Neural progenitor cell (in vitro differentiated cells): ENCODE measurements around the gene CLINT1. TPM values are rescaled to one million over a fixed set of nuclear protein-coding genes. Genes with fewer than 3 reads are reported as not detected.

Experiments used
- DNase-seq: peaks from one replicate; pipeline ENCODE4 v3.0.0-alpha.2; 2016; ENCODE audit warnings: low spot score
- H2AFZ ChIP-seq: fragments of 200-600 bp; sonication (generic); replicated peaks from 2 replicates; pipeline ENCODE4 v1.6.1; 2016; ENCODE audit warnings: antibody characterized with exemption
- H3F3A ChIP-seq: fragments of 200-600 bp; sonication (generic); 2 replicates; pipeline ENCODE4 v1.6.1; 2016; ENCODE audit warnings: antibody characterized with exemption, low read depth
- H3K27ac ChIP-seq: fragments of 200-600 bp; sonication (generic); 2 replicates; pipeline ENCODE4 v1.5.1; 2016; ENCODE audit warnings: mild to moderate bottlenecking
- H3K27me3 ChIP-seq: fragments of 200-600 bp; sonication (generic); 2 replicates; pipeline ENCODE4 v1.6.1; 2016; ENCODE audit warnings: mild to moderate bottlenecking, moderate library complexity
- H3K36me3 ChIP-seq: fragments of 200-600 bp; sonication (generic); 2 replicates; pipeline ENCODE4 v1.5.1; 2016
- H3K4me1 ChIP-seq: fragments of 200-600 bp; sonication (generic); 2 replicates; pipeline ENCODE4 v1.6.1; 2016; ENCODE audit warnings: mixed run types
- H3K4me2 ChIP-seq: fragments of 200-600 bp; sonication (generic); 2 replicates; pipeline ENCODE4 v1.6.1; 2016
- H3K4me3 ChIP-seq: fragments of 200-600 bp; sonication (generic); 2 replicates; pipeline ENCODE4 v1.5.1; 2016
- H3K79me2 ChIP-seq: fragments of 200-600 bp; sonication (generic); 2 replicates; pipeline ENCODE4 v1.6.1; 2016; ENCODE audit warnings: low read depth
- H3K9ac ChIP-seq: fragments of 200-600 bp; sonication (generic); 2 replicates; pipeline ENCODE4 v1.6.1; 2016
- H3K9me3 ChIP-seq: fragments of 200-600 bp; sonication (generic); 2 replicates; pipeline ENCODE4 v1.5.1; 2016; ENCODE audit warnings: low read depth
- H4K20me1 ChIP-seq: fragments of 200-600 bp; sonication (generic); 2 replicates; pipeline ENCODE4 v1.6.1; 2016; ENCODE audit warnings: low read depth
- H3K27ac Mint-ChIP-seq: 3 replicates; pipeline ENCODE4 v1.8.0; 2021; ENCODE audit warnings: mixed read lengths
- H3K27me3 Mint-ChIP-seq: 2 replicates; pipeline ENCODE4 v1.8.0; 2022; ENCODE audit warnings: low read depth, mild to moderate bottlenecking, inconsistent platforms, moderate library complexity, mixed read lengths; ENCODE audit not compliant: insufficient read depth
- H3K36me3 Mint-ChIP-seq: 3 replicates; pipeline ENCODE4 v1.8.0; 2021; ENCODE audit warnings: mixed read lengths
- H3K4me1 Mint-ChIP-seq: 3 replicates; pipeline ENCODE4 v1.8.0; 2021; ENCODE audit warnings: mixed read lengths
- H3K4me3 Mint-ChIP-seq: 3 replicates; pipeline ENCODE4 v1.8.0; 2021; ENCODE audit warnings: mild to moderate bottlenecking, moderate library complexity, mixed read lengths
- H3K9me3 Mint-ChIP-seq: 3 replicates; pipeline ENCODE4 v1.8.0; 2020; ENCODE audit warnings: mixed read lengths
- CTCF ChIP-seq: fragments of 200-600 bp; sonication (generic); IDR thresholded peaks from 2 replicates; pipeline ENCODE4 v1.5.1; 2017; ENCODE audit warnings: antibody characterized with exemption, mild to moderate bottlenecking
- EZH2 ChIP-seq: fragments of 200-600 bp; sonication (generic); IDR thresholded peaks from 2 replicates; pipeline ENCODE4 v1.6.1; 2017; ENCODE audit warnings: antibody characterized with exemption, mild to moderate bottlenecking, moderate library complexity
- EZH2phosphoT487 ChIP-seq: fragments of 200-600 bp; sonication (generic); IDR thresholded peaks from 2 replicates; pipeline ENCODE4 v1.6.1; 2017; ENCODE audit warnings: antibody characterized with exemption
- total RNA-seq: library from RNA; depleted of rRNA; stranded (reverse); fragments of >200 nt; gene quantifications from 2 replicates; pipeline ENCODE4 v1.2.3, GENCODE V29; 2015; ENCODE audit warnings: low replicate concordance

CLINT1 gene
- total RNA-seq, 1 donor from 2014 or later: 65.0 TPM

GRCh38 chr5:157785801-157786200 is 73.1 kb downstream of the CLINT1 start:
- Histone ChIP-seq H2AFZ (no peak overlapping the region), H3K79me2 (no peaks in the 10 kb centered on the region), H3K9ac (no peak overlapping the region), H4K20me1 (no peaks in the 10 kb centered on the region), H3K4me3 (no peak overlapping the region), H3K9me3 (no peaks in the 10 kb centered on the region), H3F3A (no peaks in the 10 kb centered on the region), H3K4me1 (no peaks in the 10 kb centered on the region), H3K27me3 (no peaks in the 10 kb centered on the region), H3K27ac (no peak overlapping the region), H3K4me2 (no peak overlapping the region), H3K36me3 (peaks cover 11% of the 10 kb centered on the region)
- TF ChIP-seq EZH2phosphoT487: no peak
- H3K27ac Mint-ChIP-seq: no peak overlapping the region
- no peaks in the 10 kb centered on the region for H3K4me1 Mint-ChIP-seq
- peaks cover 16% of the 10 kb centered on the region for H3K36me3 Mint-ChIP-seq
- no peaks in the 10 kb centered on the region for H3K27me3 Mint-ChIP-seq
- H3K9me3 Mint-ChIP-seq: no peaks in the 10 kb centered on the region
- no peak overlapping the region for H3K4me3 Mint-ChIP-seq
- DNase-seq: no peak

GRCh38 chr5:157779221-157779620 is 79.7 kb downstream of the CLINT1 start:
- no peak overlapping the region for H3K4me2 ChIP-seq
- no peaks in the 10 kb centered on the region for H3K27me3 ChIP-seq
- H2AFZ ChIP-seq: no peak overlapping the region
- no peaks in the 10 kb centered on the region for H3K9me3 ChIP-seq
- H3K4me3 ChIP-seq: no peak overlapping the region
- H3K27ac ChIP-seq: no peak overlapping the region
- Mint-ChIP-seq H3K27ac (no peak overlapping the region), H3K36me3 (no peaks in the 10 kb centered on the region), H3K9me3 (no peaks in the 10 kb centered on the region), H3K4me1 (no peaks in the 10 kb centered on the region), H3K27me3 (no peaks in the 10 kb centered on the region), H3K4me3 (no peak overlapping the region)
- DNase-seq: no peak
- no peaks in the 10 kb centered on the region for H3K79me2 ChIP-seq
- TF ChIP-seq EZH2 (no peak), CTCF (no peak), EZH2phosphoT487 (no peak)
- no peak overlapping the region for H3K9ac ChIP-seq
- no peaks in the 10 kb centered on the region for H3F3A ChIP-seq
- no peaks in the 10 kb centered on the region for H3K36me3 ChIP-seq
- no peaks in the 10 kb centered on the region for H3K4me1 ChIP-seq
- no peaks in the 10 kb centered on the region for H4K20me1 ChIP-seq

- no peaks in the 10 kb centered on the region for H3K9me3 ChIP-seq
- H3K4me3 ChIP-seq: no peak overlapping the region
- H2AFZ ChIP-seq: no peak overlapping the region
- TF ChIP-seq EZH2phosphoT487: no peak
- no peak for TF ChIP-seq CTCF
- TF ChIP-seq EZH2: no peak
- no peak overlapping the region for H3K4me3 Mint-ChIP-seq
- H3K27ac ChIP-seq: no peak overlapping the region
- no peak overlapping the region for H3K4me2 ChIP-seq
- no peaks in the 10 kb centered on the region for H3K4me1 ChIP-seq
- H3K27me3 Mint-ChIP-seq: no peaks in the 10 kb centered on the region
- H3K9me3 Mint-ChIP-seq: no peaks in the 10 kb centered on the region
- no peaks in the 10 kb centered on the region for H3K36me3 ChIP-seq
- no peaks in the 10 kb centered on the region for H3K27me3 ChIP-seq
- no peaks in the 10 kb centered on the region for H4K20me1 ChIP-seq
- H3K79me2 ChIP-seq: no peaks in the 10 kb centered on the region
- H3K9ac ChIP-seq: no peak overlapping the region
- H3K4me1 Mint-ChIP-seq: no peaks in the 10 kb centered on the region
- no peaks in the 10 kb centered on the region for H3F3A ChIP-seq
- no peaks in the 10 kb centered on the region for H3K36me3 Mint-ChIP-seq
- DNase-seq: no peak
- no peak overlapping the region for H3K27ac Mint-ChIP-seq
Observed at GRCh38 chr5:157778121-157778805, 80.7 kb downstream of the CLINT1 start.

GRCh38 chr5:157772127-157772526 is 86.8 kb downstream of the CLINT1 start:
- H3K4me1 Mint-ChIP-seq: peaks cover 5% of the 10 kb centered on the region
- TF ChIP-seq EZH2: no peak
- no peak for TF ChIP-seq CTCF
- TF ChIP-seq EZH2phosphoT487: no peak
- H3K4me3 ChIP-seq: no peak overlapping the region
- no peaks in the 10 kb centered on the region for H3K36me3 Mint-ChIP-seq
- peak overlapping the region; percentile 63 for H2AFZ ChIP-seq
- no peaks in the 10 kb centered on the region for H3K9me3 ChIP-seq
- no peaks in the 10 kb centered on the region for H3K27me3 ChIP-seq
- H3K27ac ChIP-seq: no peak overlapping the region
- H3F3A ChIP-seq: no peaks in the 10 kb centered on the region
- H3K9ac ChIP-seq: no peak overlapping the region
- no peaks in the 10 kb centered on the region for H3K79me2 ChIP-seq
- no peaks in the 10 kb centered on the region for H3K27me3 Mint-ChIP-seq
- peak; percentile 7 for DNase-seq
- no peaks in the 10 kb centered on the region for H3K9me3 Mint-ChIP-seq
- no peak overlapping the region for H3K4me3 Mint-ChIP-seq
- H3K4me1 ChIP-seq: no peaks in the 10 kb centered on the region
- no peaks in the 10 kb centered on the region for H3K36me3 ChIP-seq
- H4K20me1 ChIP-seq: no peaks in the 10 kb centered on the region
- H3K27ac Mint-ChIP-seq: no peak overlapping the region
- H3K4me2 ChIP-seq: no peak overlapping the region
